Kidney (tissue), 14 donors: ENCODE results near the gene FBLN5. TPM values are rescaled to one million over a fixed set of nuclear protein-coding genes. Genes with fewer than 3 reads are reported as not detected.

Experiments
- DNase-seq, 5 donors: peaks; one replicate each; pipeline ENCODE4 v3.0.0-alpha.2; 2013 to 2020
- FAIRE-seq: peaks from 2 replicates; lab custom pipeline; 2012; peaks lifted over from hg19 to GRCh38; lab: Jason Lieb, UNC
- H3K27ac ChIP-seq, 2 donors: one replicate each; pipeline ENCODE4 v1.7.0; 2013; ENCODE audit warnings: low read depth in 2 of 2, low read length in 2 of 2, inconsistent platforms in 1 of 2
- H3K27me3 ChIP-seq: one replicate; pipeline ENCODE4 v1.7.1; 2013; ENCODE audit warnings: low read length, inconsistent platforms; ENCODE audit not compliant: control insufficient read depth, insufficient read depth
- H3K36me3 ChIP-seq, 3 donors: one replicate each; pipeline versions ENCODE4 v1.7.0 to v1.7.1; 2013; ENCODE audit warnings: low read length in 3 of 3, control low read depth in 1 of 3, inconsistent platforms in 1 of 3; ENCODE audit not compliant: insufficient read depth in 3 of 3, control insufficient read depth in 2 of 3
- H3K4me1 ChIP-seq, 3 donors: one replicate each; pipeline versions ENCODE4 v1.7.0 to v1.7.1; 2013; ENCODE audit warnings: low read length in 3 of 3, inconsistent platforms in 1 of 3, low read depth in 1 of 3; ENCODE audit not compliant: control insufficient read depth in 2 of 3, insufficient read depth in 2 of 3
- H3K4me3 ChIP-seq, 3 donors: one replicate each; pipeline versions ENCODE4 v1.7.0 to v1.8.1; 2013; ENCODE audit warnings: low read length in 3 of 3, control low read depth in 1 of 3, inconsistent platforms in 1 of 3
- H3K9ac ChIP-seq, 3 donors: one replicate each; pipeline versions ENCODE4 v1.7.0 to v1.7.1; 2013; ENCODE audit warnings: low read length in 3 of 3, control low read depth in 1 of 3, inconsistent platforms in 1 of 3
- H3K9me3 ChIP-seq, 3 donors: one replicate each; pipeline versions ENCODE4 v1.7.0 to v1.7.1; 2013; ENCODE audit warnings: low read length in 3 of 3, control low read depth in 1 of 3, inconsistent platforms in 1 of 3; ENCODE audit not compliant: control insufficient read depth in 2 of 3, insufficient read depth in 1 of 3
- CTCF ChIP-seq: IDR thresholded peaks from 3 replicates; pipeline ENCODE4 v1.5.1; 2012; ENCODE audit warnings: mild to moderate bottlenecking, moderate library complexity, borderline replicate concordance; ENCODE audit not compliant: insufficient read depth; ENCODE audit errors: extremely low read depth
- intact Hi-C: fragments of 100-400 bp; cut with DNase I; formaldehyde crosslinking; loops from one replicate; pipeline ENCODE4 v1.11.1; 2022
- polyA plus RNA-seq: library from polyadenylated mRNA; stranded (reverse); fragments of 350-450 nt; fragmentation: Illumina TruSeq; extraction: RNeasy Lipid Tissue Mini Kit (QIAGEN cat#74804); gene quantifications from one replicate; pipeline ENCODE4 v1.2.3, GENCODE V29; 2014; ENCODE audit warnings: low read depth, low replicate concordance; ENCODE audit not compliant: insufficient read depth
- total RNA-seq: library from RNA; stranded (reverse); fragmentation: NEBNext Ultra II Directional; extraction: Animal tissue kit (Norgen Biotek cat#: 25700); gene quantifications from one replicate; pipeline ENCODE4 v1.2.1, GENCODE V29; 2021
- donor health status: control.
- donor health status: control.
- donor health status: control.
- donor health status: control.
- donor health status: control.
- donor health status: DM: yes; HTN: yes; CAD: no.
- donor health status: Normal renal cell carcinoma (clear cell type).

Gene FBLN5
- total and polyA plus RNA-seq, 2 donors from 2014 or later, result 75.2 to 99.0 TPM

- H3K9ac ChIP-seq, result no peak overlapping the region
- FAIRE-seq, result no peak
- no peaks in the 10 kb centered on the region for H3K27me3 ChIP-seq
- no peak overlapping the region for H3K27ac ChIP-seq
- peaks cover 0 to 17% (median 16%) of the 10 kb centered on the region in 3 donors for H3K4me1 ChIP-seq
- no peak for TF ChIP-seq CTCF
- peaks cover 2 to 5% (median 4%) of the 10 kb centered on the region in 3 donors for H3K36me3 ChIP-seq
- no peak overlapping the region for H3K4me3 ChIP-seq
- no peaks in the 10 kb centered on the region for H3K9me3 ChIP-seq
- peak in 1 of 5 donors; percentile 52 for DNase-seq
- intact Hi-C loops, result no loop called here
These were observed 57.2 kb downstream of the FBLN5 start for GRCh38 chr14:91890291-91890749.

GRCh38 chr14:91889477-91890211, 57.9 kb downstream of the FBLN5 start:
- Histone ChIP-seq H3K9ac (no peak overlapping the region), H3K27ac (peak overlapping the region in 1 of 2 donors; percentile 24), H3K27me3 (no peaks in the 10 kb centered on the region), H3K36me3 (peaks cover 2 to 5% (median 4%) of the 10 kb centered on the region in 3 donors), H3K4me3 (no peak overlapping the region), H3K4me1 (peaks cover 0 to 18% (median 17%) of the 10 kb centered on the region in 3 donors), H3K9me3 (no peaks in the 10 kb centered on the region)
- DNase-seq (peak in 1 of 5 donors; percentile 82), FAIRE-seq (no peak)
- no peak for TF ChIP-seq CTCF
- intact Hi-C loops, result no loop called here

GRCh38 chr14:91888641-91889476, 58.6 kb downstream of the FBLN5 start:
- intact Hi-C loops, result no loop called here
- H3K27me3 ChIP-seq, result no peaks in the 10 kb centered on the region
- DNase-seq (peak in 1 of 5 donors; percentile 53), FAIRE-seq (no peak)
- H3K36me3 ChIP-seq, result peaks cover 2 to 5% (median 4%) of the 10 kb centered on the region in 3 donors
- no peak overlapping the region for H3K4me3 ChIP-seq
- H3K9me3 ChIP-seq, result no peaks in the 10 kb centered on the region
- no peak for TF ChIP-seq CTCF
- H3K9ac ChIP-seq, result no peak overlapping the region
- H3K4me1 ChIP-seq, result peaks cover 0 to 18% (median 17%) of the 10 kb centered on the region in 3 donors
- peak overlapping the region in 1 of 2 donors; percentile 24 for H3K27ac ChIP-seq
